NCI-H2107 (cell line): ENCODE measurements around the gene SMYD1.
A peak's percentile ranks its signal among the peaks of the same experiment; 100 is the strongest.

Experiments
- DNase-seq: peaks from one replicate; lab custom pipeline; 2025; lab: John Stamatoyannopoulos, UW

Gene SMYD1

GRCh38 chr2:88055371-88056128 is 12.1 kb upstream of the SMYD1 start, which contains the start of gene KRCC1:
Gene KRCC1, minus strand, starts transcription at chr2:88055783. Its CDS starts 27,220 bp downstream, at chr2:88028563.
- peak; percentile 86 for DNase-seq

- no peak for DNase-seq
Measured at GRCh38 chr2:88057437-88057844, 10.2 kb upstream of the SMYD1 start.

GRCh38 chr2:88058191-88058590 is 9.4 kb upstream of the SMYD1 start:
- no peak for DNase-seq

- peak; percentile 19 for DNase-seq
Measured at GRCh38 chr2:88059979-88060906, 7.4 kb upstream of the SMYD1 start.

GRCh38 chr2:88060907-88061275 is 6.7 kb upstream of the SMYD1 start:
- no peak for DNase-seq

- DNase-seq = no peak
Measured at GRCh38 chr2:88061295-88061694, 6.3 kb upstream of the SMYD1 start.

- DNase-seq = no peak
Measured at GRCh38 chr2:88066543-88066942, 1.1 kb upstream of the SMYD1 start.

GRCh38 chr2:88067189-88067588 is 436 bp upstream of the SMYD1 start:
- DNase-seq = no peak

- DNase-seq = no peak
Measured at GRCh38 chr2:88068044-88068443, 419 bp downstream of the SMYD1 start.

GRCh38 chr2:88069117-88069516 is 1.5 kb downstream of the SMYD1 start:
- DNase-seq = no peak

GRCh38 chr2:88070055-88070454 is 2.4 kb downstream of the SMYD1 start:
- DNase-seq = no peak

GRCh38 chr2:88071365-88071764 is 3.7 kb downstream of the SMYD1 start:
- DNase-seq = no peak

- no peak for DNase-seq
Measured at GRCh38 chr2:88074150-88074549, 6.5 kb downstream of the SMYD1 start.

- no peak for DNase-seq
Measured at GRCh38 chr2:88074854-88075292, 7.2 kb downstream of the SMYD1 start.

- no peak for DNase-seq
Measured at GRCh38 chr2:88077080-88077479, 9.5 kb downstream of the SMYD1 start.

- DNase-seq = no peak
Measured at GRCh38 chr2:88078643-88079172, 11.1 kb downstream of the SMYD1 start.

GRCh38 chr2:88080545-88080944 is 12.9 kb downstream of the SMYD1 start:
- DNase-seq = no peak

- no peak for DNase-seq
Measured at GRCh38 chr2:88081924-88082608, 14.4 kb downstream of the SMYD1 start.

- DNase-seq = no peak
Measured at GRCh38 chr2:88082781-88083180, 15.2 kb downstream of the SMYD1 start.

GRCh38 chr2:88085099-88085498 is 17.5 kb downstream of the SMYD1 start:
- no peak for DNase-seq

GRCh38 chr2:88085602-88086001 is 18.0 kb downstream of the SMYD1 start:
- no peak for DNase-seq

- DNase-seq = no peak
Measured at GRCh38 chr2:88086401-88086800, 18.8 kb downstream of the SMYD1 start.
